ENCODE results near the gene MGAT5B.

DNA sequence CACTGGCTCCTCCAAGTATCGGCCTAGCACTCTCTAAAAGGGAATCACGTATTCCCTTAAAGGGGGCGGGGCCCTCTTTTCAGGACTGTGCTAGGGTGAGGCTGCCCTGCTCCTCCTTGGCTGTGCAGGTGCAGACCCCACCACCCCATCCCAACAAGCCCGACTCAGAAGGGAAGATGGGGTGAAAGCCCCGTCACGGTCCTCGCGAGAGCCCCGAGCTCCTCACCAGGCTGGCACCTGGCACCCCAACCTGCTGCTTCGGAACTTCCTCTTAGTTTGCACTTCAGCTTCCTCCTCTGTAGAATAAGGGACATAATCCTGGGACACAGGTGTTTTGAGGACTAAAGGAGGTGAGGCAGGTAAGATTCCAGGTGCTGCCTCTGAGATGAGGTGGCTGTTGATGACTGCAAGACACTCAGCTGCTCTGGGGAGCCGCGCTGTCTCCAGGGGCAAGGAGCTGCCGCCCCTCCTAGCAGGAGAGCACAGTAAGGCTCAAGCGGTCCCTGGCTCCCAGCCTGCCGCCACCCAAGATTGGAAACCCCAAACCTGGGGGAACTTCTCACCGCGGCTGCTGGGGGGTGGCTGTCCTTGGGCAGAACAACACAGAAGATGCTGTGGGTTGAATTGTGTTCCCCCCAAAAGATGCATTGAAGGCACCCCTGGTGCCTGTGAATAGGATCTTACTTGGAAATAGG lies 88.8 kb downstream of the MGAT5B start:
- TF ChIP-seq, protein P1, sequence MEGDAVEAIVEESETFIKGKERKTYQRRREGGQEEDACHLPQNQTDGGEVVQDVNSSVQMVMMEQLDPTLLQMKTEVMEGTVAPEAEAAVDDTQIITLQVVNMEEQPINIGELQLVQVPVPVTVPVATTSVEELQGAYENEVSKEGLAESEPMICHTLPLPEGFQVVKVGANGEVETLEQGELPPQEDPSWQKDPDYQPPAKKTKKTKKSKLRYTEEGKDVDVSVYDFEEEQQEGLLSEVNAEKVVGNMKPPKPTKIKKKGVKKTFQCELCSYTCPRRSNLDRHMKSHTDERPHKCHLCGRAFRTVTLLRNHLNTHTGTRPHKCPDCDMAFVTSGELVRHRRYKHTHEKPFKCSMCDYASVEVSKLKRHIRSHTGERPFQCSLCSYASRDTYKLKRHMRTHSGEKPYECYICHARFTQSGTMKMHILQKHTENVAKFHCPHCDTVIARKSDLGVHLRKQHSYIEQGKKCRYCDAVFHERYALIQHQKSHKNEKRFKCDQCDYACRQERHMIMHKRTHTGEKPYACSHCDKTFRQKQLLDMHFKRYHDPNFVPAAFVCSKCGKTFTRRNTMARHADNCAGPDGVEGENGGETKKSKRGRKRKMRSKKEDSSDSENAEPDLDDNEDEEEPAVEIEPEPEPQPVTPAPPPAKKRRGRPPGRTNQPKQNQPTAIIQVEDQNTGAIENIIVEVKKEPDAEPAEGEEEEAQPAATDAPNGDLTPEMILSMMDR (IDR thresholded peaks at IDR 0.05), result no peak
- TF ChIP-seq POLR2A (IDR thresholded peaks at IDR 0.05), result no peak

All from lower leg skin (tissue), 3 donors.